OCI-LY7 (cell line): ENCODE data around the gene MS4A6E. TPM values are rescaled to one million over a fixed set of nuclear protein-coding genes. Genes with fewer than 3 reads are reported as not detected.

Source experiments
- BruUV-seq: library from RNA; stranded (reverse); fragments of 400-500 nt; replicated peaks from 2 replicates; lab custom pipeline; 2021; lab: Mats Ljungman, UMichigan
- CTCF ChIA-PET: fragments of 300-600 bp; sonication (Branson Sonifier 250); formaldehyde crosslinking; loops from one replicate; lab custom pipeline; 2022; ENCODE audit warnings: antibody characterized with exemption; ENCODE audit not compliant: unreplicated experiment; lab: Charles Lee
- POLR2A ChIA-PET: fragments of 300-600 bp; sonication (Branson Sonifier 250); formaldehyde crosslinking; loops from one replicate; lab custom pipeline; 2022; ENCODE audit warnings: antibody characterized with exemption; lab: Charles Lee
- DNase-seq: peaks from one replicate; pipeline ENCODE4 v3.0.0-alpha.2; 2015; ENCODE audit warnings: low spot score
- H2AFZ ChIP-seq: fragments of 200-600 bp; sonication (generic), shearing (Covaris generic); 2 replicates; pipeline ENCODE4 v1.6.1; 2014; ENCODE audit warnings: mild to moderate bottlenecking, antibody characterized with exemption, low read length, moderate library complexity
- H3K27ac ChIP-seq: fragments of 200-600 bp; sonication (generic); 2 replicates; pipeline ENCODE4 v1.5.1; 2014; ENCODE audit warnings: mixed run types, low read depth, mild to moderate bottlenecking, moderate library complexity, low read length, inconsistent platforms; ENCODE audit not compliant: poor library complexity, severe bottlenecking
- H3K36me3 ChIP-seq: fragments of 200-600 bp; sonication (generic); 2 replicates; pipeline ENCODE4 v1.6.1; 2014; ENCODE audit warnings: mild to moderate bottlenecking, antibody characterized with exemption, low read length, moderate library complexity, mixed read lengths; ENCODE audit not compliant: insufficient read depth
- H3K4me1 ChIP-seq: fragments of 200-600 bp; sonication (generic); 2 replicates; pipeline ENCODE4 v1.5.1; 2014; ENCODE audit warnings: mild to moderate bottlenecking, low read length; ENCODE audit not compliant: insufficient read depth, poor library complexity, severe bottlenecking
- H3K4me2 ChIP-seq: fragments of 200-600 bp; sonication (generic); 2 replicates; pipeline ENCODE4 v1.6.1; 2014; ENCODE audit warnings: mild to moderate bottlenecking, low read length
- H3K4me3 ChIP-seq: fragments of 200-600 bp; sonication (generic); 2 replicates; pipeline ENCODE4 v1.5.1; 2014; ENCODE audit warnings: mild to moderate bottlenecking, low read depth, low read length; ENCODE audit not compliant: poor library complexity, severe bottlenecking
- H3K79me2 ChIP-seq: fragments of 200-600 bp; sonication (generic); 2 replicates; pipeline ENCODE4 v1.6.1; 2016; ENCODE audit warnings: low read depth, mild to moderate bottlenecking, low read length, moderate library complexity, mixed read lengths; ENCODE audit not compliant: insufficient read depth
- H3K9me2 ChIP-seq: fragments of 200-600 bp; sonication (generic); 2 replicates; pipeline ENCODE4 v1.6.1; 2016; ENCODE audit warnings: mild to moderate bottlenecking, low read length, mixed read lengths; ENCODE audit not compliant: insufficient read depth
- H3K9me3 ChIP-seq: fragments of 200-600 bp; sonication (generic); 2 replicates; pipeline ENCODE4 v1.6.1; 2014; ENCODE audit warnings: mild to moderate bottlenecking, mixed run types, low read length, mixed read lengths
- H4K20me1 ChIP-seq: fragments of 200-600 bp; sonication (generic); 2 replicates; pipeline ENCODE4 v1.6.1; 2014; ENCODE audit warnings: mild to moderate bottlenecking, antibody characterized with exemption, low read length, moderate library complexity, mixed read lengths; ENCODE audit not compliant: insufficient read depth
- CTCF ChIP-seq: fragments of 200-600 bp; sonication (generic); conservative IDR thresholded peaks from 2 replicates; pipeline ENCODE4 v1.5.1; 2014; ENCODE audit warnings: mild to moderate bottlenecking, antibody characterized with exemption, low read length, moderate library complexity, mixed read lengths
- EZH2phosphoT487 ChIP-seq: fragments of 200-600 bp; sonication (generic); IDR thresholded peaks from 2 replicates; pipeline ENCODE4 v1.6.1; 2018; ENCODE audit warnings: low read depth, borderline replicate concordance, mild to moderate bottlenecking, mixed run types, antibody characterized with exemption, low read length, moderate library complexity, mixed read lengths
- intact Hi-C: fragments of 100-400 bp; cut with micrococcal nuclease; formaldehyde crosslinking; loops from one replicate; pipeline ENCODE4 v1.10.0; 2022; ENCODE audit not compliant: unreplicated experiment
- total RNA-seq, 2 experiments: library from RNA; depleted of rRNA in 1 of 2; stranded (reverse); fragments of >200 nt in 1 of 2; shearing (Covaris generic) in 1 of 2; gene quantifications; 2 replicates each; pipeline ENCODE4 v1.2.3, GENCODE V29; 2014 to 2022

Gene MS4A6E
- total RNA-seq, 2 experiments from 2014 or later, result not detected

- Histone ChIP-seq H3K9me3 (no peaks in the 10 kb centered on the region), H4K20me1 (no peaks in the 10 kb centered on the region), H3K27ac (no peak overlapping the region), H3K4me3 (no peak overlapping the region), H3K4me2 (no peak overlapping the region), H3K4me1 (no peaks in the 10 kb centered on the region), H2AFZ (no peak overlapping the region; the same call in 1 of the 2 replicates), H3K36me3 (no peaks in the 10 kb centered on the region), H3K79me2 (no peaks in the 10 kb centered on the region), H3K9me2 (no peaks in the 10 kb centered on the region)
- intact Hi-C loops, result no loop called here
- ChIA-PET CTCF (no interaction called here), POLR2A (no interaction called here)
- DNase-seq, result no peak
- no peak for TF ChIP-seq EZH2phosphoT487
- TF ChIP-seq CTCF, result no peak
- no TSS peak for BruUV-seq
Observed at GRCh38 chr11:60336767-60337391, 9.8 kb downstream of the MS4A6E start.

DNA sequence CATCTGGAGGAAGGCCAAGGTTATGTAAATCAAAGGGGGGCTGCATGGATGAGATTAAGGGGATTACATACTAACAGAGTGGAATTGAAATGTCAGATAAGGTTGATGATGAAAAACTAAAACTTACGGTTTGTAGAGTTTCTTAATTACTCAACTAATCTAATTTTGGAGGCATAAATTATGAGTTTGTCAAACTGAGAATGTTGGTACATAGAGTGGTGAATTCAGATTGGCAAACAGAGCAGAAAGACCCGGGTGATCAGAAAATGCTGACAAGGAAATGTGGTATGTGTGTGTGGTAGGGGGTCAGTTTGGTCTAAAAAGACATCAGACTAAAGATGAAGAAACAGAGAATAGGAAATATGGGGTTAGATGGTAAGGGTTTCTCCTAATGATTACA lies 11.0 kb downstream of the MS4A6E start:
- no peaks in the 10 kb centered on the region for H4K20me1 ChIP-seq
- H2AFZ ChIP-seq, result no peak overlapping the region
- no peaks in the 10 kb centered on the region for H3K36me3 ChIP-seq
- intact Hi-C loops, result no loop called here
- no peaks in the 10 kb centered on the region for H3K4me1 ChIP-seq
- H3K9me2 ChIP-seq, result no peaks in the 10 kb centered on the region
- no peak overlapping the region for H3K27ac ChIP-seq
- no peak overlapping the region for H3K4me3 ChIP-seq
- no peaks in the 10 kb centered on the region for H3K9me3 ChIP-seq
- no peak overlapping the region for H3K4me2 ChIP-seq
- POLR2A ChIA-PET, result no interaction called here
- no peak for TF ChIP-seq CTCF
- TF ChIP-seq EZH2phosphoT487, result no peak
- H3K79me2 ChIP-seq, result no peaks in the 10 kb centered on the region
- no peak for DNase-seq
- CTCF ChIA-PET, result no interaction called here
- BruUV-seq, result no TSS peak

DNA sequence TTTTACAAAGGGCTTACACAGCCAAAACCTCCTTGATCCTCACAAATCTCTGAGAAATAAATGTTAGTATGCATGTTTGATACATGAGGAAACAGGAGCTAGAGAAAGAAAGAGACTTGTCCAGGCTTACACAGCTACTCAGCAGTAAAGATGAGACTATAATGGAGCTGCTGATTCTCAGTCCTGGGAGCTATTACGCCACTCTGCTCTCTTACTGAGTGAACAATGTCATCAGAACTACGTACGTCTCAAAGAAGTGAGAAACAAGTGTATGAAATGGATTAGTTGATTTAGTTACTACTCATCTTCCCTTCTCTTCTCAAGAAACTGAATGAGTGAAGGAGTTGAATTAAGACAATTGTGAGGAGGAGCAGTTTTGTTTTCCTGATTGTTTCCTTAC lies 12.3 kb downstream of the MS4A6E start:
- H4K20me1 ChIP-seq, result no peaks in the 10 kb centered on the region
- TF ChIP-seq EZH2phosphoT487 (no peak), CTCF (no peak)
- no peak overlapping the region for H3K4me3 ChIP-seq
- POLR2A ChIA-PET, result no interaction called here
- no peaks in the 10 kb centered on the region for H3K9me2 ChIP-seq
- no peak for DNase-seq
- no peak overlapping the region for H3K4me2 ChIP-seq
- BruUV-seq, result no TSS peak
- CTCF ChIA-PET, result no interaction called here
- no peak overlapping the region for H3K27ac ChIP-seq
- H3K79me2 ChIP-seq, result no peaks in the 10 kb centered on the region
- H3K4me1 ChIP-seq, result no peaks in the 10 kb centered on the region
- no peaks in the 10 kb centered on the region for H3K36me3 ChIP-seq
- no peak overlapping the region for H2AFZ ChIP-seq
- intact Hi-C loops, result no loop called here
- H3K9me3 ChIP-seq, result no peaks in the 10 kb centered on the region
